HG03354 (cell line): ENCODE measurements around the gene LINGO1.

Experiments used
- ATAC-seq: cut with Tn5 transposase; IDR thresholded peaks from one replicate; pipeline ENCODE4 v1.9.1; 2021; ENCODE audit warnings: mild to moderate bottlenecking; ENCODE audit not compliant: unreplicated experiment, poor library complexity, severe bottlenecking

Gene LINGO1

DNA sequence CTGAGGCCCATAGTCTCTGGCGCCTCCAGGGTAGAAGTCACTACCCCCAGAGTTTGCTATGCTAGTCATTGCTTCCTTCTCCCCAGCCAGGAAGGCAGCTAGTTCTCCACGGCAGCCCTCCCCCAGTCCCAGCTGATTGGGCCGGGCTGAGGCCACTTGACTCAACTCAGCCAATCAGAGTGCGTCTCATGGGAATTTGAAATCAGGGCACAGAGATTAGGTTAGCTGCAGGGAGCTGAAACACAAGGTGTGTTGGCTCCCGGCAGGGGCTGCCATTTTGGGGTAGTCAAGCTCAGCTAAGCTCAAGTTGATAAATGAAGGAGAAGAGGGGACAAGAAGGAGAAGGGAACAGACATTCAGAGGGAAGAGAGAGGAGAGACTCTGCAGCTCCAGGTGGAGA is 32.8 kb downstream of the LINGO1 start:
- no peak for ATAC-seq

DNA sequence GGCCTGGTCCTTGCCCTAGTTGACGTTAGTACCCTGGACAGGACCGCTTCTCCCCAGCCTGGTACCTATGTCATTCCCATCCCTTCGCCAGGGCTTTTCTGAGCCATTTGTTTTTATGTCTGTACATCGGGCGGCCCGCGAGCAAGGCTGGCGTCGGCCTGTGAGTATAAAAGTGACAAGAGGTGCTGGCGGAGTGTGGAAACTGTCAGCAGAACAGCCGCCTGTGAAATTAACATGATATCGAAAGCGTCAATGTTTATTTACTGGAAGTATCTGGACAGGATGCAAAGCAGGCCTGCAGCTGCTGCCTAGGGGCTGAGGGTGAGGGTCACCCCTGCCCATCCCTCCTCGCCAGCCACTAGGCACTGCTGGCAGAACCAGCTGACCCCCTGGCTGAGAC is 33.4 kb downstream of the LINGO1 start:
- no peak for ATAC-seq

DNA sequence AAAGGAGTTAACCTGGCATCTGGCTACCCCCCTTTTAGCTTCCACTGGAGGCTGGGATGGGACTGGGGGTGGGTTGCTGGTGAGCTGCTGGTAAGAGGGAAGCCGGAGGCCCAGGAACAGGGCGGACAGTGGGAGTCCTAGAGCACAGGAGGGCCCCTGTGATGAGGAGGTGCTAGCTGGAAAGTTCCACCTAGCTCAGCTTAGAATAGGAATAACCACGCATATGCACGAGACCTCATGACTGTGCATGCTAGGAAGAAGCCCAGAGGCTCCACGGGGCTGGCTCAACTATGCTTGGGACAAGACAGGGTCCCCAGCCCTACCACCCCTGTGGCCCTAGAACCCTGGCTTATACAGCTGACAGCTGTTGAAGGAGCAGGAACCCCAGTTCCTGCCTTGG is 34.1 kb downstream of the LINGO1 start:
- no peak for ATAC-seq

DNA sequence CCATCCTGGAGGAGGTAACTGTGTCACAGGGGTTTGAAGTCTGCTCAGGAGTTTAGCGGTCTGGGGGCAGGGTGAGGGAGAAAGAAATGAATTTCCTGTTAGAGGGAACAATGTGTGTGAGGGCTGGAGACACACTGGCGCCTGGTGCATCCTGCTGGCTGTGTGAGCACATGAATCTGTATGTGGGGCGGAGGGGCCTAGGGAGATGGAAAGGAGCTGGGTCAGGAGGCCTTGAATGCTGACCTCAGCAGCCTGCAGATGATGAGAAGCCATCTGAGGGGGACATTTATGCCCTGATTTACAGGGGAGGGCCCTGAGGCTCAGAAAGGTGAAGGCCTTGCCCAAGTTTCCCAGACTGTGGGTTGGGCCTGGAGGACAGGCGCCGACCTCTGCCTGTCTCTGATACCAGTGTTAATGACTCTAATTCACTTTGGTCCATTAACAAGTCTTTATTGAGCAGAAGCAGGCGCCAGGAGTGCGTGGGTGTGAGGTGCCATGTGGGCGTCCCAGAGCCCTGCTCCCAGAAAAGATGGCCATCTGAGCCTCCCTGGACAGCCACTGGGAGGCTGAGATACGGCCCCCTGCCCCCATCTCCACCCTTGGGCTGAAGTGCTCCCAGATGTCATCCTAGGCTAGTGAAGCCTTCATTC is 34.8 kb downstream of the LINGO1 start:
- no peak for ATAC-seq

DNA sequence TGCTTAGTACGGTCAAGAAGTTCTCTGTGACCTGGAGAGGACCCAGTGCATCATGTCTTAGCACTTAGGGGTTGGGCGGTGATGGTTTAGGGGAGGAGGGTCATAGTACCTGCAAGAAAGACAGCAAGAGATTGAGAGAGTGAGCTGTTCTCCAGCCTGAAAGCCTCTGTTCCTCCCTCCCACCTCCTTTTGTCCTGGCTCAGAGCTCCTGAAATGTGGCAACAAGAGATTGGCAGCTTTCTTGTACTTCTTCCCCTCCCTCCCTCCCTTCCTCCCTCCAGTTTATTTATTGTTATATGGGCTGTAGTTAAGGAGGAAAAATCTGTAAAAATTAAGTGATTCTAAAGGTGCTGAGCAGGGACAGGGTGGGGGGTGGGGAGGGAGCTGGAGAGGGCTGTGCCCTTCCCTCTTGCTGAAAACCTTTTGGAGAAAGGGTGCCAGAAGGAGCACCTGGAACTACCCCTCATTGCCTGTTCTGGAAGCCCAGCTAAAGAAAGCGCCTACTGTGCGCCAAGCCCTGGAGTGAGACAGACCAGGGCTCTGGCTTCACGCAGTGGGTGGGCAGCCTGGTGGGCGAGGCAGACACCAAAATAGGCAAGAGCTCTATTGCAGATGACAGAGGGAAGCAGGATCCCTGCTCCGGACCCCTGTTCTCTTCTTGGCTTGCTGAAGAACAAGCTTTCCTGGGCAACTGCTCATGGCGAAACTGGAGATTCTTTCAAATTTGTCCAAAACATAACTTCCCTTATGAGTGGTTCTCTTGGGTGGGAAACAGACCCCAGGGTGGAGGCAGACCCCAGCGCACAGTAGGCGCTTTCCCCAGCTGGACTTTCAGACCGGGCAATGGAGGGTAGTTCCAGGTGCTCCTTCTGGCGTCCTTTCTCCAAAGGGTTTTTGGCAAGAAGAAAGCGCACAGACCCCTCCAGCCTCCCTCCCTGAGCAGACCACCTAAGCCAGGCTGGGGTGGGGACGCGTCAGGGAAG is 35.6 kb downstream of the LINGO1 start:
- ATAC-seq = no peak

DNA sequence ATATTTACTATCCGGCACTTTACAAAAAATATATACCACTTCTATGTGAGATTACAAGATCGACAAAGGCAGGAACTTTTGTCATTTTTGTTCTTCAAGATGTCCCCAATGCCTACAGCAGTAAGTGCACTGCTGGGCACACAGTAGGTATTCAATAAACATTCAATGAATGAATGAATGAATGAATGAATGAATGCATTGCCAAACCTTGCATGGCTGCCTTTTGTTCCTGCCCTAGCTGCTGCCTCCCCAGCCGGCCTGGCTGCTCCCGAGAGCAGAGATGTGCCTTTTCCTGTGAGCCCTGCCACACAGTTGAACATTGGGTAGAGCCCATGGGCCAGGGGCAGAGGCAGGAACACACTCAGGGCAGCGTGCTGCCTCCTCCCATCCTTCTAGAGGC is 37.5 kb downstream of the LINGO1 start:
- no peak for ATAC-seq

DNA sequence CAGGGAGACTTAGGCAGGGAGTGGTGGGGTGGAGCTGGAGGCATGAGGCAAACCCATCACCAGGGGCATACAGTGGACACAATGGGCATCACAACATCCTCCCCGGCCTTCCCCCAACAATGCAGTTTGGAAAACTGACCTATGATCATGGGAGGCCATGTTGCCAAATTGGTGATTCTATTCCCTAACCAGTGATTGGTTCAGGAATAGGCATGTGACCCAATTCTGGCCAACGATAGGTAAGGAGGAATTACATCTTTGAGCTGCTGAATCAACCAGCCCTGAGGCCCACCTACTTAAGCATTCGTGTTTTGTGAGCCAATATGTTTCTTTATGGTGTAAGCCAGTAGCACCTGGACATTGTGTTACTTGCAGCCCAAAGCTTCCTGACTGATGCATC is 40.0 kb downstream of the LINGO1 start:
- no peak for ATAC-seq

DNA sequence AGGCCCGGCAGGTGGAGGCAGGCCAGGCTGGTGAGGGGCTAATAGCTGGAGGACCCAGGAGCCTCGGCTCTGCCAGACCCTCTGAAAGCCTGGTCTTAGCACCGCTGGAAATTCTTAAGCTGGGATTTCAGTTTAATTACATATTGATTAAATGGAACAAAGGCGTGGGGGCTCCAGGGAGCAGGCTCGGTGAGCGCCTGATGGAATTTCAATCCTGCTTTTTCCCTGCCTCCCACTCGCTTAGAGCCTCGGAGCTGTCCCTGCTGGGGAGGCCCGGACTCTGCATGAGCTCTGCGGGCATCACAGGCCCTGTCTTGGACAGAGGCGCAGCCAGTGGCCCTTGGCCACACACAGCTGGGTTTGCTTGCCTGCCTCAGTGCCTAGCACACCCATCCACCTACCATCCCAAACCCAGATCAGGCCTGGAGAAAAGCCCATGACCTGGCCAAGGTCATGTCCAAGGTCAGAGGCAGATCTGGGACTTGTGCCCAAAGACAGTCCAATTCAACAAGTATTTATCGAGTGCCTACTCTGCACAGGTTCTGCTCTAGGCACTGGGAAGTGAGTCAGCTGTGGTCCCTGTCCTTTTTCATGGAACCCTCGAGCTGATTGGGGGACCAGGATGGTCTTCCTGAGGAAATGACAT is 40.6 kb downstream of the LINGO1 start:
- no peak for ATAC-seq

DNA sequence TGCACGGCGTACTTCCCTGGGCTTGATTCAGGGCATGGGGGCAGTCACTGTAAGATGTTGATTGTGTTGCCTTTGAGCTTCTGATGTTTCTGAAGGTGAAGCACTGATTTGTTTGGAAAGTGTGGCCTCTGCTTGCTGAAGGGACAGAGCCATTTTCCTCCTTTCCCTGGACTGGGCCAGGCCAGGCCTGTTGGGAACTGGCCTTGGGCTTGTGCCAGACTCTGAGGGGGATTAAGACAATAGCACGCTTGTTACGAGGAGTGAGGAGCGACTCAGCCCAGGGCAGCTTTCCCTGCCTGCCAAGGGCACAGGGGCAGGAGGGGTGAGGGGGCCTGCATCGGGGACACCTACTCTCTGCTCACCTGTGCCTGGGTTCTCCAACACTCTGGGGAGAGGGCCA is 42.9 kb downstream of the LINGO1 start:
- no peak for ATAC-seq

DNA sequence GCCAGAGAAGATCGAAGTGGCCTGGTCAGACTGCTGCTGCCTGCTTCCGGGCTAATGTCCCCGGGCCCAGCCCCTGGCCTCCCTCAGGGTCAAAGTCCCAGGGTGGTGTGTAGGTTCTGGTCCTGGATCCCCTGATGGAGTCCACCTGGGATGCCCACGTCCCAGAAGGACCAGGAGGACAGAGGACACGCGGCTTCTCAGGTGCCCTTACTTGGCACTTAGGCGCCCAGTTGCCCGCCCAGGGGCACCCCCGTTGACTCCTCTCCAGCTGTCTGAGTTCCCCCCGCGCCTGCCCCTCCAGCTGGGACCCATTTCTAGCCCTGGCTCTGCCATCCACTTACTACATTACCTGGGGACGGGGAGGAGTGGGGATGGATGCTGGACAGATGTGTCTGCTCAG is 44.6 kb downstream of the LINGO1 start:
- ATAC-seq = no peak

DNA sequence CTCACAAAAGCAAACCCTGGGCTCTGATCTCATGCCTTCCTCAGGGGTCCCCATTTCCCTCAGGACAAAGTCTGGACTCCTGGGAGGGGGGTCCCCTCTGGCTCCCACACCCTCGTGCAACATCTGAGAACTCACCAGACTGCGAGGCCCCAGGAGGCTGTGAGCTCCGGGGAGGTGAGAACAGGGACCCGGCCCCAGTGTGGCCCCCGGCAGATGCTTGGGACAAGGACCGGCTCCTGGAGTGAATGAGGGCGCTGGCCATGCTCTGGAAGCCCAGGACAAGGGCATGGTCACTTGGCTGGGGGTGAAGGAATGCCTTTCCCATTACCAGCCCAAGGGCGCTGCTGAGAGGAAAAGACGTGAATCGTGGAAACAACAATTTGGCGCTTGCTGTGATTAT is 48.0 kb downstream of the LINGO1 start:
- no peak for ATAC-seq

DNA sequence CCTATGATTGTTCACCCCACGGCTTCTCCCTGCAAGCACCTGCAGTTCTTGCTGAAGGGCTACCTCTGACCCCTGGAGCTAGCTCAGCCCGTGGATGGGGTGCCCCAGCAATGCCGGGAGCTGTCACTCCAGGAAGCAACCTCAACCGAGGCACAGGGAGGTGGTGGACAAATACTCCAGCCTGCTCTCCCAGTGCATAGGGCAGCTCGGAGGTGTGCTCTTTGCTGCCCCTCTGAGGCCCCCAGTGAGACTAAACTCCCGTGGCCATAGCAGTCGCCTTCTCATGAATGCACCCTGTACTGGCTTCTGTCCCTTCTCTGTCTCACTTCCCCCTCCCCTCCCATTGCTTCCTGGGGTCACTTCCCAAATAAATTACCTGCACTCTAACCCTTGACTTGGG is 48.5 kb downstream of the LINGO1 start:
- ATAC-seq = no peak

DNA sequence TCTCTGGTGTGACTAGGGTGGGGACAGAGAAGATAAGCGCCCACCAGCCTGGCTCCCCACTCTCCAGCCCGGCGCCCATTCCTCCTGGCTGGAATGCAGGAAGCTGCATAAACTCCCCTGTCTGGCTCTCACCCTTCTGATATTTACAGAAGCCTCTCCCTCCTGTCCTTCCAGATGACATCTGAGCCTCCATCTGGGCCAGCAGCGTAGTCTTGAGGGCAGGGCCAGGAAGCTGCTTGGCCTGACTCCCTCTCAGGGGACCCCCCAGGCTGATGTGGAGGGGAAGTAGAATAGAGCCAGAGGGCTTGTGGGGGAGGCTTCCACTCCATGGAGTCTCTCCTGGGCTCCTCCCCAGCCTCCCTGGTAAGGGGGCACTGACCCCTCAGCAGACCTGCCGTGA is 49.9 kb downstream of the LINGO1 start:
- no peak for ATAC-seq

DNA sequence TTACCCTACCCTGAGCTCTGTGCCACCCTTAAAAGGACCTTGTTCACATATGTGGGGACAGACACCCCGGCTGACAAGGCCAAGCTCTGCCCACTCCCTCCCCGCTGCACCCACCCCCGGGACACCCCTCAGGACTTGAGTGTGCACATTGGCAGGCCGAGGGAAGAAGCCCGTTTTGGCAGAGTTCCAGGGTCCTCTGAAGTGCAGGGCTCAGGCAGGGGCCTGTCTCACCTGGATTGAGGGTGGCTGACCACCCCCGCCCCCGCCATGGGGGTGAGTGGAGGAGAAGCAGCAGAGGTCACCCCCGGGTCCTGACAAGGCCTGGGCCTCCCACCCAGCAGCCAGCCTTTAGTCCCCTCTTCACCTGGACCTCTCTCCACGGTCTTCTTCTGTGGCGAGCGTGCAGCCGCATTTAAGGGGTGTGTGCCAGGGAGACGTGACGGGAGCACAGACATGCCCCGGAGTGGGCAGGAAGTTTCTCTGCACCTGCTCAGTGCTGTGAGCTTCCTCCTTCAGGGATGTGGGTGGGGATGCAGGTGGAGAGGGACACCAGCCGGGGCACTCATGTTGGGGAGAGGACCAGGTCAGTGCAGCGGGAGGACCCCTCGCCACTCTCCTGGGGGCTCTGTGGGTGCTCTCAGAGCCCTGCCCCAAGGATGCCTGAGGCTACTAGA is 50.7 kb downstream of the LINGO1 start:
- ATAC-seq = no peak

DNA sequence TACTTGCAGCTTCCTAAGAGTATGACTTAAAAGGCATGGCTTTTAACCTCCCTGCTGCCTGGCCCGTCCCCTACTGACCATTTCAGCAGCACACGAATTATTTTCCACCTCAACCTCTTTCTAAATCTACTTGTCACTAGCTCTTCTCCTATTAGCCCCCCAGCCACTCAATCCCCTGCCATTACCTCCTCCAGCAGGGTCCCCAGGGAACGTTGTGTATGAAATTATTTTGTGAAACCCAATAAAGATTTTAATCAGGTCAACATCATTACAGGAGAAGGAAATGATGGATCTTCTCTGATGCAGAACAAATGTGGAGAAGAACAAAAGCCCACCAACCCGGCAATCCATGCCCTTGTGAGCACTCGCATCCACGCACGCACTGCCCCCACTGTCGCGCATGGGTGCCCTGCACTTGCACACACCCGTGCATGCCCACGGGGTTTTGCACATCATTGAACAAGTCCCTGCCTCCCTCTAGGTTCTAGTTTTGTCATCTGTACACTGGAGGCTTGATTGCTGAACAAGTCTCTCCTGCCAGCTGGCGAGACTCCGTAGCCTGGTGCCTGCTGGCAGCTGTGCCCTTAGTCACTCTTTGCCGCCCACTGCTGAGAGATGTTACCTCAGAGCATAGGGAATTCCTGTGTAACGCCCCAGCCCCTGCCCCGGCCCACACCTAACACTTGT is 51.6 kb downstream of the LINGO1 start:
- no peak for ATAC-seq

DNA sequence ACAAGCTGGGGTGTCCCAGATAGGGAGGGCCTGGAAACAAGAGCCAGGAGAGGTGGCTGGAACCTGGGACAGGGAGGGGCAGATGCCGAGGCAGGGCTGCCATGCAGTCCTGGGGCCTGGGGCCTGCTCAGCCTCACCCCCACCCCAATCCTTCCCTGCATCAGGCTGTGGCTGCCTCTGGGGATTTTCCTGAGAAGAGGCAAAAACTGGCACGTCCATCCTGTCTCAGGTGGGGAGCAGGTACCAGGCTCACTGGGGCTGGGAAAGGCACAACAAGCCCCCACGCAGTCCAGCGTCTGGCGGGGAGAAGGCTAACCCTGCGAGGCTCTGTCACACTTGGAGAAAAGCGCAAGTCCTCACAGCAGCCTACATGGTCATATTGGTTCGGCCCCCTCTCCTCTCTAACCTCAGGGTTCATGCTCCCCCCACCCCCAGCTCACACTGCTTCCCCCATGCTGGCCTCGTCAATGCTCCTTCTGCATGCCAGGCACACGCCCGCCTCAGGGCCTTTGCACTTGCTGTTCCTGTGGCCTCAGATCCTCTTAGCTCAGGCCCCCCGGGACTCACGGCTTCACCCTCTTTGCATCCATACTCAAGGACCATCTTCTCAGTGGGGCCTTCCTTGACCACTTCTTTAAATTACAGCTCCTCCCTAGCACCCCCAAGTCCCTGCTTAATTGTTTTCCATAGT is 53.1 kb downstream of the LINGO1 start:
- no peak for ATAC-seq

DNA sequence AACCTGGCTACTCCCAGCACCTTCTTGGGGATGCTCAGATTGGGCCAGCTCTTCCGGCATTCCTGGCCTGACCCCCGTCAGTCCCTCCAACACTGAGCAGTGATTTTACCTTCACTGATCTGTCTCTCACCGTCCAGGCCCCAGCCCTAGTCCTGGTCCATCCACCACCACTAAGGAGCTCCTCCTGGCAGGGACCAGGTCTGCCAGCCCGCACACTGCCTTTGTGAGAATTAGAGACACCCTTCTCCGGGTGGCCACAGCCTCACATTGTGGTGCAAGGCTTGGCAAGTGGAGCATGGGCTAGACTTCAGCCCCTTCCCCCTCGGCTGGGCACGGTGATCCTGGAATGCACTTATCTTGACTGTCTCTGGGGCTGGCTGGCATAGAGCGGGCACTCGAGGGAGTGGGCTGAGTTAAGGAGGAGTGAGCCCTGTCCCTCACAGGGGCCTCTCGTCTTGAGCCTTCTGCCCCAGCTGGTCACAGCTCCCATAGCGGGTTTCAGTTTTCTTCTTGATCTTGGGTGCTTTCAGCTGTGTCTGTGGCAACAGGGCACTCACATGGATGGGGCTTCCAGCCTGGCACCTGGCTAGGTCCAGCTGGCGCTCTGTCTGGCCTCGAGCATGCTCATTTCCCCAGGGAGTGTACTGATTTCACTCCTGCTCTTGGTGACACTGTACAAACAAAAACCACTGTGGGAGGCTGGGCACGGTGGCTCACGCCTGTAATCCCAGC is 53.9 kb downstream of the LINGO1 start:
- no peak for ATAC-seq

DNA sequence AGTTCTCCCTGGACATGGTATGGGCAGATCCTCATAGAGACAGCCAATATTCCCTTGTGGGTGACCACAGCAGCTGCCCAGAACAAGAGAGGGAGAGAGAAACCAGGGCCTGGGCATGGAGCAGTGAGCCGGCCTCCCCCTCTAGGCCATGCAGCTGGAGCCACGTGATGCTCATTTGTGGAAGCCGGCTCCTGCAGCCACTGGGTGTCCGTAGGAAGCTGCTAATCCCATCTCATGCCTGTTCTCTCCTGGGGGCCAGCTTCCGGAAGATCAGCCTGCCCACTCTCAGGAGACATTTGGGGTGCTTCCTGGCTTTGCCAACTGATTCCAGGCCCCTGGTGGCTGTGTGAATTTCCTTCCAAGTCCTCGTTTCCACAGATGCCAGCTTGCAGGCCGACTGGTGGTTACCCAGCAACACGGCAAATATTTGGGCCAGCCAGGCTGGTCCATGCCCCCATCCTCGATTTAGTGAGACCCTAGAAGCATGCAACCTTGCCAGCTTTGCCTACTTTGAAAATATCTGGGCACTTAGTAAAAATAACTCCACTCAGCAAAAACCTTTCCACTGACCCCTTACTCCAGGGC is 55.3 kb downstream of the LINGO1 start:
- ATAC-seq = no peak
